ENCODE measurements around the gene SCCPDH.
A peak's percentile ranks its signal among the peaks of the same experiment; 100 is the strongest.

Gene SCCPDH

GRCh38 chr1:246724016-246724730 lies at the start of gene SCCPDH:
SCCPDH (plus strand) TSS chr1:246724409; CDS start chr1:246724423, 14 bp downstream.
- peak; percentile 97 for DNase-seq (ENCODE audit: low spot score)
- TF ChIP-seq CTCF (IDR thresholded peaks at IDR 0.05; ENCODE audit: extremely low read depth, insufficient read depth, missing control alignments): no peak
- in situ Hi-C loops (cut with MboI; ENCODE audit: low pct_unique_long_range_greater_than_20kb, low sequenced_read_pairs, unreplicated experiment): no loop called here

- TF ChIP-seq CTCF (IDR thresholded peaks at IDR 0.05; ENCODE audit: extremely low read depth, insufficient read depth, missing control alignments): no peak
- no peak for DNase-seq (ENCODE audit: low spot score)
- in situ Hi-C loops (cut with MboI; ENCODE audit: low pct_unique_long_range_greater_than_20kb, low sequenced_read_pairs, unreplicated experiment): no loop called here
Measured at GRCh38 chr1:246677842-246678241, 46.4 kb upstream of the SCCPDH start.

GRCh38 chr1:246678816-246679793 lies 45.1 kb upstream of the SCCPDH start:
- DNase-seq (ENCODE audit: low spot score): no peak
- in situ Hi-C loops (cut with MboI; ENCODE audit: low pct_unique_long_range_greater_than_20kb, low sequenced_read_pairs, unreplicated experiment): no loop called here
- TF ChIP-seq CTCF (IDR thresholded peaks at IDR 0.05; ENCODE audit: extremely low read depth, insufficient read depth, missing control alignments): no peak

GRCh38 chr1:246679794-246680177 lies 44.4 kb upstream of the SCCPDH start:
- in situ Hi-C loops (cut with MboI; ENCODE audit: low pct_unique_long_range_greater_than_20kb, low sequenced_read_pairs, unreplicated experiment): no loop called here
- no peak for TF ChIP-seq CTCF (IDR thresholded peaks at IDR 0.05; ENCODE audit: extremely low read depth, insufficient read depth, missing control alignments)
- DNase-seq (ENCODE audit: low spot score): no peak

GRCh38 chr1:246680190-246680589 lies 44.0 kb upstream of the SCCPDH start:
- TF ChIP-seq CTCF (IDR thresholded peaks at IDR 0.05; ENCODE audit: extremely low read depth, insufficient read depth, missing control alignments): no peak
- in situ Hi-C loops (cut with MboI; ENCODE audit: low pct_unique_long_range_greater_than_20kb, low sequenced_read_pairs, unreplicated experiment): no loop called here
- no peak for DNase-seq (ENCODE audit: low spot score)

GRCh38 chr1:246680696-246681130 lies 43.5 kb upstream of the SCCPDH start:
- no peak for DNase-seq (ENCODE audit: low spot score)
- in situ Hi-C loops (cut with MboI; ENCODE audit: low pct_unique_long_range_greater_than_20kb, low sequenced_read_pairs, unreplicated experiment): no loop called here
- TF ChIP-seq CTCF (IDR thresholded peaks at IDR 0.05; ENCODE audit: extremely low read depth, insufficient read depth, missing control alignments): no peak
